Tibial artery (tissue), 4 donors: ENCODE results near the gene SLC25A4.

Experiments
- DNase-seq, 2 donors: peaks; one replicate each; pipeline ENCODE4 v3.0.0-alpha.2; 2019
- H3K27ac ChIP-seq, 2 donors: fragments of 200-600 bp; sonication (generic) in 1 of 2; 1 replicate in 1 of 2; 2 replicates in 1 of 2; pipeline ENCODE4 v1.5.1; 2018 to 2019; ENCODE audit warnings: mild to moderate bottlenecking in 1 of 2
- H3K27me3 ChIP-seq, 2 donors: fragments of 200-600 bp; sonication (generic) in 1 of 2; one replicate each; pipeline versions ENCODE4 v1.5.1 to v1.6.0; 2016 to 2019
- H3K36me3 ChIP-seq, 3 donors: fragments of 200-600 bp; sonication (generic) in 2 of 3; one replicate each; pipeline ENCODE4 v1.5.1; 2016 to 2019; ENCODE audit warnings: mild to moderate bottlenecking in 2 of 3
- H3K4me1 ChIP-seq, 4 donors: fragments of 200-600 bp; sonication (generic) in 2 of 4; 1 replicate in 3 of 4; 2 replicates in 1 of 4; pipeline ENCODE4 v1.5.1; 2016 to 2019
- H3K4me3 ChIP-seq, 2 donors: fragments of 200-600 bp; sonication (generic) in 1 of 2; 1 replicate in 1 of 2; 2 replicates in 1 of 2; pipeline ENCODE4 v1.5.1; 2018 to 2019; ENCODE audit warnings: mild to moderate bottlenecking in 2 of 2
- H3K9me3 ChIP-seq, 3 donors: fragments of 200-600 bp; sonication (generic) in 1 of 3; one replicate each; pipeline ENCODE4 v1.5.1; 2016 to 2019
- CTCF ChIP-seq, 2 experiments: fragments of 200-600 bp in 1 of 2; fragments of 450-650 bp in 1 of 2; IDR thresholded peaks; one replicate each; pipeline ENCODE4 v1.5.1; 2017 to 2019; ENCODE audit warnings: antibody characterized with exemption in 2 of 2, mild to moderate bottlenecking in 1 of 2, moderate library complexity in 1 of 2
- intact Hi-C: fragments of 100-400 bp; cut with DNase I; formaldehyde crosslinking; loops from one replicate; pipeline ENCODE4 v1.15.0; 2023; ENCODE audit warnings: low total_unique reads

SLC25A4 gene

GRCh38 chr4:185120631-185120946, 22.5 kb upstream of the SLC25A4 start:
- intact Hi-C loops = loop anchor here (10.0 kb wide), 1 partner anchor 296 kb away; the partner anchor contains the start of gene ACSL1
- Histone ChIP-seq H3K27me3 (no peaks in the 10 kb centered on the region), H3K9me3 (no peaks in the 10 kb centered on the region), H3K4me3 (no peak overlapping the region), H3K4me1 (peaks cover 0 to 7% (median 6%) of the 10 kb centered on the region in 4 donors), H3K27ac (no peak overlapping the region), H3K36me3 (no peaks in the 10 kb centered on the region)
- no peak for TF ChIP-seq CTCF (IDR thresholded peaks at IDR 0.05)
- DNase-seq = no peak

- H3K27me3 ChIP-seq = no peaks in the 10 kb centered on the region
- no peak for DNase-seq
- no peaks in the 10 kb centered on the region for H3K9me3 ChIP-seq
- H3K4me3 ChIP-seq = no peak overlapping the region
- intact Hi-C loops = loop anchor here (10.0 kb wide), 1 partner anchor 298 kb away; the partner anchor contains the start of gene ACSL1
- H3K36me3 ChIP-seq = no peaks in the 10 kb centered on the region
- H3K27ac ChIP-seq = no peak overlapping the region
- H3K4me1 ChIP-seq = peaks cover 0 to 8% (median 2%) of the 10 kb centered on the region in 4 donors
- no peak for TF ChIP-seq CTCF (IDR thresholded peaks at IDR 0.05)
Observed at GRCh38 chr4:185122681-185123345, 20.3 kb upstream of the SLC25A4 start.

GRCh38 chr4:185124006-185124405, 19.1 kb upstream of the SLC25A4 start:
- no peak for DNase-seq
- Histone ChIP-seq H3K27me3 (no peaks in the 10 kb centered on the region), H3K27ac (no peak overlapping the region), H3K36me3 (no peaks in the 10 kb centered on the region), H3K4me3 (no peak overlapping the region), H3K4me1 (peaks cover 0 to 13% (median 6%) of the 10 kb centered on the region in 4 donors), H3K9me3 (no peaks in the 10 kb centered on the region)
- no peak for TF ChIP-seq CTCF (IDR thresholded peaks at IDR 0.05)
- intact Hi-C loops = loop anchor here (10.0 kb wide), 1 partner anchor 299 kb away; the partner anchor contains the start of gene ACSL1

- Histone ChIP-seq H3K36me3 (no peaks in the 10 kb centered on the region), H3K4me1 (peaks cover 0 to 15% (median 6%) of the 10 kb centered on the region in 4 donors), H3K27ac (peak overlapping the region; percentile 73 to 80), H3K27me3 (no peaks in the 10 kb centered on the region), H3K9me3 (no peaks in the 10 kb centered on the region), H3K4me3 (peak overlapping the region; percentile 64 to 81)
- intact Hi-C loops = loop anchor here (10.0 kb wide), 1 partner anchor 302 kb away; the partner anchor contains the start of gene ACSL1
- no peak for TF ChIP-seq CTCF (IDR thresholded peaks at IDR 0.05)
- no peak for DNase-seq
Observed at GRCh38 chr4:185127021-185127925, 15.8 kb upstream of the SLC25A4 start.

GRCh38 chr4:185128272-185129119, 14.6 kb upstream of the SLC25A4 start:
- H3K4me3 ChIP-seq = peak overlapping the region; percentile 64 to 81
- no peaks in the 10 kb centered on the region for H3K36me3 ChIP-seq
- peaks cover 0 to 15% (median 6%) of the 10 kb centered on the region in 4 donors for H3K4me1 ChIP-seq
- no peaks in the 10 kb centered on the region for H3K27me3 ChIP-seq
- intact Hi-C loops = loop anchor here (10.0 kb wide), 1 partner anchor 304 kb away; the partner anchor contains the start of gene ACSL1
- no peaks in the 10 kb centered on the region for H3K9me3 ChIP-seq
- peak overlapping the region; percentile 73 to 80 for H3K27ac ChIP-seq
- peak; percentile 16 to 29 for TF ChIP-seq CTCF (IDR thresholded peaks at IDR 0.05)
- DNase-seq = no peak
